Embryonic facial prominence (tissue), 1 donor: ENCODE measurements around the gene MAPK8IP3.
"Not testable (repeated sequence)": the region's sequence is repeated elsewhere in the genome, so short reads cannot be mapped to it uniquely, and the experiment has no call there.

Experiments
- DNase-seq: peaks from one replicate; pipeline ENCODE4 v3.0.0-alpha.2; 2016; ENCODE audit errors: extremely low spot score

The MAPK8IP3 gene

GRCh38 chr16:1787322-1788094, 81.5 kb downstream of the MAPK8IP3 start:
- DNase-seq, result no peak

- DNase-seq, result no peak
Measured at GRCh38 chr16:1788095-1788707, 82.2 kb downstream of the MAPK8IP3 start.

- DNase-seq, result no peak
Measured at GRCh38 chr16:1788708-1789100, 82.7 kb downstream of the MAPK8IP3 start.

- DNase-seq, result no peak
Measured at GRCh38 chr16:1789643-1790045, 83.6 kb downstream of the MAPK8IP3 start.

GRCh38 chr16:1790261-1790610, 84.2 kb downstream of the MAPK8IP3 start:
- DNase-seq, result no peak

GRCh38 chr16:1790611-1791255, 84.7 kb downstream of the MAPK8IP3 start:
- no peak for DNase-seq

GRCh38 chr16:1791256-1791942, 85.4 kb downstream of the MAPK8IP3 start:
- no peak for DNase-seq

GRCh38 chr16:1791943-1792812, 86.2 kb downstream of the MAPK8IP3 start:
- no peak for DNase-seq

GRCh38 chr16:1792836-1793577, 87.0 kb downstream of the MAPK8IP3 start:
- no peak for DNase-seq

GRCh38 chr16:1793578-1794220, 87.7 kb downstream of the MAPK8IP3 start, which contains the start of gene IGFALS:
IGFALS (minus strand) TSS chr16:1793705; CDS start chr16:1793652, 53 bp downstream.
- DNase-seq, result no peak

GRCh38 chr16:1794221-1794871, 88.4 kb downstream of the MAPK8IP3 start:
- DNase-seq, result no peak

- DNase-seq, result no peak
Measured at GRCh38 chr16:1794908-1795666, 89.1 kb downstream of the MAPK8IP3 start.

GRCh38 chr16:1799263-1799662, 93.3 kb downstream of the MAPK8IP3 start:
- DNase-seq, result not testable (repeated sequence)

- DNase-seq, result no peak
Measured at GRCh38 chr16:1800701-1801100, 94.7 kb downstream of the MAPK8IP3 start.

GRCh38 chr16:1807626-1808025, 101.6 kb downstream of the MAPK8IP3 start:
- DNase-seq, result no peak

- DNase-seq, result no peak
Measured at GRCh38 chr16:1808691-1809090, 102.7 kb downstream of the MAPK8IP3 start.

GRCh38 chr16:1809281-1809801, 103.3 kb downstream of the MAPK8IP3 start:
- no peak for DNase-seq

- DNase-seq, result no peak
Measured at GRCh38 chr16:1810106-1810505, 104.1 kb downstream of the MAPK8IP3 start.

GRCh38 chr16:1810536-1810935, 104.5 kb downstream of the MAPK8IP3 start:
- DNase-seq, result no peak
